BLaER1 treated with 17β-estradiol and CSF1 and Interleukin-3, amounts not matched to agents 10 nM and 100 nM (cell line): ENCODE results near the gene EXOC3L1.

Experiments used
- H3K27ac ChIP-seq, 11 experiments: shearing (Covaris generic); formaldehyde crosslinking; 2 replicates each; pipeline ENCODE4 v1.8.1; 2022
- H3K27me3 ChIP-seq, 11 experiments: shearing (Covaris generic); formaldehyde crosslinking; 2 replicates each; pipeline ENCODE4 v1.8.1; 2022
- H3K36me3 ChIP-seq, 11 experiments: shearing (Covaris generic); formaldehyde crosslinking; 2 replicates each; pipeline ENCODE4 v1.8.1; 2022
- H3K4me1 ChIP-seq, 10 experiments: shearing (Covaris generic); formaldehyde crosslinking; 2 replicates each; pipeline ENCODE4 v1.8.1; 2022
- H3K4me2 ChIP-seq, 11 experiments: shearing (Covaris generic); formaldehyde crosslinking; 2 replicates each; pipeline ENCODE4 v1.8.1; 2022
- H3K4me3 ChIP-seq, 10 experiments: shearing (Covaris generic); formaldehyde crosslinking; 2 replicates each; pipeline ENCODE4 v1.8.1; 2022
- H3K9ac ChIP-seq, 11 experiments: shearing (Covaris generic); formaldehyde crosslinking; 2 replicates each; pipeline ENCODE4 v1.8.1; 2022
- H3K9me3 ChIP-seq, 11 experiments: shearing (Covaris generic); formaldehyde crosslinking; replicated peaks in 1 of 11; 2 replicates each; pipeline ENCODE4 v1.8.1; 2022
- H4K20me1 ChIP-seq, 11 experiments: shearing (Covaris generic); formaldehyde crosslinking; 2 replicates each; pipeline ENCODE4 v1.8.1; 2022
- Cebpa-rat ChIP-seq, 11 experiments: shearing (Covaris generic); IDR thresholded peaks; 2 replicates each; pipeline ENCODE4 v1.8.1; 2022

The EXOC3L1 gene

DNA sequence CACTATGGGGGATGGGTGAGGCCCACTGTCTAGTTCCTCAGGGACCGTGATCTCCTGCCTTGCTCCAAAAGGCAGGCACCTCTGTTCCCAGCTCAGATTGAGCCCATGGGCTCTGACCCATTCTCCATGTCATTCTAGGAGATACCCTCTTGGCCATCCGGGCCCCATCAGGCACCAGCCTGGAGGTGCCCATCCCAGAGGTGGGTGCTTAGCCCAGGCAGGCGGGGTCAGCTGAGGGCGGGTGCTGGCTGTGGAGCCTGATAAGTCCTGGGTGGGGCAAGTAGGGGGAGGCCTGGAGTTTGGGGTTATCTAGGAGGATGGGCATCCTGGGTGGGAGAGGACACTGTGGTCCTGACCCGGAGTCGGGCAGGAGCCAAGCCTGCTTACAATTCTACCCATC, 4.3 kb upstream of the EXOC3L1 start:
- H3K36me3 ChIP-seq, result peaks cover 42 to 65% (median 61%) of the 10 kb centered on the region in 11 experiments
- peak overlapping the region; percentile 94 to 100 (median 99); a peak in 18 of 22 replicates for H3K4me2 ChIP-seq
- peak overlapping the region; percentile 90 to 98 (median 95); a peak in 20 of 22 replicates for H3K9ac ChIP-seq
- no peak for TF ChIP-seq Cebpa-rat (IDR thresholded peaks at IDR 0.05)
- peaks cover 60 to 86% (median 70%) of the 10 kb centered on the region in 10 experiments for H3K4me1 ChIP-seq
- H3K4me3 ChIP-seq, result peak overlapping the region in 3 of 10 experiments; percentile 89 to 100 (median 96); a peak in 2 of 20 replicates
- no peaks in the 10 kb centered on the region for H3K27me3 ChIP-seq
- H3K9me3 ChIP-seq, result no peaks in the 10 kb centered on the region
- H4K20me1 ChIP-seq, result peaks cover 28 to 71% (median 68%) of the 10 kb centered on the region in 11 experiments; a peak in 21 of 22 replicates
- peak overlapping the region in 5 of 11 experiments; percentile 15 to 94 (median 88); a peak in 7 of 22 replicates for H3K27ac ChIP-seq

DNA sequence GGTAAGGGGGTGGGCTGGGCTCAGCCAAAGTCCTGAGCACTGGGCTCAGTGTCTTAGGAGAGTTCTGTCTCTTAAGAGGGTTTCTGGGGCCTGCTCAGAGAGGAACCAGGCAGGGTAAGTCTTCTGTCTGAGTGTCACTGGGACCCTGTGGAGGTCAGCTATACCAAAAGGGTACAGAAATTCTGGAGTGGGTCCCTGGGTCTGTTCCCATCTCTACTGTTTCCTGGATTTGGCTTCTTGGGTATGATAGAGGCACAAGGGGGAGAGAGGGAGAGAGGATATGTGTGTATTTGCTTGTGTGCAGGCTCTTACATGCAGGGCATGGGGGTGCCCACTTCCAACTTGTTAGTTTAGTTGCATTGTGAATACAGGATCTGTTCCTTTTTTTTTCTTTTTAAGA, 3.6 kb upstream of the EXOC3L1 start:
- no peaks in the 10 kb centered on the region for H3K9me3 ChIP-seq
- peak overlapping the region in 10 of 11 experiments; percentile 86 to 95 (median 92); a peak in 18 of 22 replicates for H3K27ac ChIP-seq
- no peak for TF ChIP-seq Cebpa-rat (IDR thresholded peaks at IDR 0.05)
- H3K9ac ChIP-seq, result peak overlapping the region; percentile 90 to 98 (median 95)
- H3K4me3 ChIP-seq, result peak overlapping the region; percentile 89 to 100 (median 96)
- H3K27me3 ChIP-seq, result no peaks in the 10 kb centered on the region
- H3K36me3 ChIP-seq, result peaks cover 42 to 59% (median 56%) of the 10 kb centered on the region in 11 experiments
- peaks cover 28 to 64% (median 61%) of the 10 kb centered on the region in 11 experiments; a peak in 21 of 22 replicates for H4K20me1 ChIP-seq
- peaks cover 53 to 82% (median 67%) of the 10 kb centered on the region in 10 experiments for H3K4me1 ChIP-seq
- peak overlapping the region; percentile 94 to 100 (median 99) for H3K4me2 ChIP-seq

DNA sequence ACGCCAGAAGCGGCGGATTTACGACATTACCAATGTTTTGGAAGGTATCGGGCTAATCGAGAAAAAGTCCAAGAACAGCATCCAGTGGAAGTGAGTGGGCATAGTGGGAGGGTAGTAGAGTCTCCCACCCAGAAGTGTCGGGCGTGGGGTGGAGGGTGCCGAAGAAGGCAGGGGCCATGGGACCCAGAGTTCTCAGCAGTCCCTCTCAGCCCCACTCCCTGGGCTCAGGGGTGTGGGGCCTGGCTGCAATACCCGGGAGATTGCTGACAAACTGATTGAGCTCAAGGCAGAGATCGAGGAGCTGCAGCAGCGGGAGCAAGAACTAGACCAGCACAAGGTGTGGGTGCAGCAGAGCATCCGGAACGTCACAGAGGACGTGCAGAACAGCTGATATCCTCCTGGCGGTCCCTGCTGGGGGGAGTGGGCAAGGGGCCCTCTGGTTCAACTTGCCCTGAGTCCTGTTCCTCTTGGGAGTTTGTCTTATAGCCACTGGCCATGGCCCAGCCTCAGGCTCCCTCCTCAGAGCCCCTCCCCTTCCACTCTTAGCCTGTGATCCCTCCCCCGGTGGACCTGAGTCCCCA, 2.9 kb upstream of the EXOC3L1 start:
- no peaks in the 10 kb centered on the region for H3K27me3 ChIP-seq
- peaks cover 25 to 58% (median 54%) of the 10 kb centered on the region in 11 experiments; a peak in 21 of 22 replicates for H4K20me1 ChIP-seq
- peaks cover 47 to 75% (median 61%) of the 10 kb centered on the region in 10 experiments for H3K4me1 ChIP-seq
- peak overlapping the region; percentile 89 to 100 (median 96) for H3K4me3 ChIP-seq
- no peaks in the 10 kb centered on the region for H3K9me3 ChIP-seq
- H3K4me2 ChIP-seq, result peak overlapping the region; percentile 94 to 100 (median 99)
- H3K9ac ChIP-seq, result peak overlapping the region; percentile 90 to 98 (median 95)
- TF ChIP-seq Cebpa-rat (IDR thresholded peaks at IDR 0.05), result no peak
- H3K36me3 ChIP-seq, result peaks cover 40 to 52% (median 50%) of the 10 kb centered on the region in 11 experiments
- H3K27ac ChIP-seq, result peak overlapping the region; percentile 79 to 95 (median 91)

DNA sequence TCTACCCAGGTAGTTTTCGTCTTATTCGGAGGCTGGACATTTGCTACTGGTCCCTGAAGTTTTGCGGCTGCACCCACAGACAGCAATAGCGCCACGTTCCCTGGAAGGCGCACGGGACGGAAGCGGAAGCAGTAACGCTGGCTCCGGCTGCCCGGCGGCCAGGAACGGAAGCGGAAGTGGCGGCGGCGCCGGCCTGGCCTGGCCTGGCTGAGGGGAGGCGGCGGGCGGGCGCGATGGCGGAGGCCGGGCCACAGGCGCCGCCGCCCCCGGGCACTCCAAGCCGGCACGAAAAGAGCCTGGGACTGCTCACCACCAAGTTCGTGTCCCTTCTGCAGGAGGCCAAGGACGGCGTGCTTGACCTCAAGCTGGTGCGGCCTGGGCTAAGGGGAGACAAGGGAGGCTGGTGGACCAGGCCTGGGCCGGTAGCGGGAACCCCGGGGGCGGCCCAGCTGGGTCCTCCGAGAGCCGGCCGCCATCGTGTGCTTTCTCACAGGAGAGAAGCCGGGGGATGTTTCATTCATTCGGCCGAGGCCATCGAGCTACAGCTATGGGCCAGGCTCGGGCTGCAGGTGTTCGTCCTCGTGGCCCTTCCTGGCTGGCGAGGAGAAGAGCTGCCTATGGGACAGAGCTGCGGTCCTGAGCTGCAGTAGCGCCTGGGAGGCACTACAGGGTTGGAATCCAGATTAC, 2.2 kb upstream of the EXOC3L1 start, which contains the start of gene E2F4:
E2F4 (plus strand) TSS at position 161 of the 687 bp plus-strand sequence; CDS start at position 234, 73 bp downstream.
- Histone ChIP-seq H3K9ac (peak within 1 kb of the TSS; percentile 90 to 98 (median 95)), H3K36me3 (peaks cover 32 to 45% (median 42%) of the 10 kb centered on the region in 11 experiments), H3K27ac (peak within 1 kb of the TSS; percentile 79 to 95 (median 91))

DNA sequence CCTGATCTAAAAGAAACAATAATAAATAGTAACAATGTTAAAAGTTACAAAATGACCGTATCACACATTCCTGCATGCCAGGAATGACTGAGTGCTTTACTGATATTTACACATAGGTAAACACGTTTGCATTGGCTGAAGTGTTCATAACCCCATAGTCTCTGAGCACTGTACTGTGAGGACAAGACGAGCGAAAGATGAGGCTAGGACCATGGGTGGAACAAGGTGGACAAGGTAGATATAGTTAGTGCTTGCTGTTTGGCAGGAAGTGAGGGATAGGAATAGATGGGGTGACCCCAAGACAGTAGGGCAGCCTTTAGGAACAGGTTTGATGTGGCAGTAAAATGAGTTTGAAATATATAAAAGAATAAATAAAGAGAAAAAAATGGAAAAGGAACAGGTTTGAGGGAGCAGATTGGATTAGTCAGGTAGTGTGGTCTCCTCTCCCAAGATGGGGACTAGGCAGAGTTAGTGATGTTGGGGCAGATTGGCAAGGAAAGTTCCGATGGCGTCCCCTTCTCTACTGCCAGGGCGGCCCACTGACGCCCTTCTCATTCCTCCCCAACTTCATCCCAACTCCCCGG, 1.6 kb upstream of the EXOC3L1 start:
- Histone ChIP-seq H3K4me2 (peak overlapping the region; percentile 48 to 100 (median 81)), H3K27me3 (peaks cover 0 to 2% (median 0%) of the 10 kb centered on the region in 11 experiments; a peak in 3 of 22 replicates), H3K36me3 (peaks cover 26 to 38% (median 36%) of the 10 kb centered on the region in 11 experiments), H3K4me3 (peak overlapping the region; percentile 89 to 100 (median 96); a peak in 19 of 20 replicates), H4K20me1 (peaks cover 12 to 44% (median 41%) of the 10 kb centered on the region in 11 experiments; a peak in 21 of 22 replicates), H3K9me3 (no peaks in the 10 kb centered on the region), H3K27ac (peak overlapping the region in 4 of 11 experiments; percentile 91 to 95 (median 94); a peak in 8 of 22 replicates), H3K4me1 (peaks cover 39 to 61% (median 48%) of the 10 kb centered on the region in 10 experiments), H3K9ac (peak overlapping the region in 7 of 11 experiments; percentile 92 to 98 (median 96); a peak in 13 of 22 replicates)
- no peak for TF ChIP-seq Cebpa-rat (IDR thresholded peaks at IDR 0.05)

More for the DNA sequence above, 2.2 kb upstream of the EXOC3L1 start, which contains the start of gene E2F4:
- H4K20me1 ChIP-seq, result peaks cover 18 to 50% (median 47%) of the 10 kb centered on the region in 11 experiments; a peak in 21 of 22 replicates
- no peaks in the 10 kb centered on the region for H3K9me3 ChIP-seq
- H3K4me2 ChIP-seq, result peak within 1 kb of the TSS; percentile 94 to 100 (median 99)
- peak within 1 kb of the TSS; percentile 89 to 100 (median 96) for H3K4me3 ChIP-seq
- no peaks in the 10 kb centered on the region for H3K27me3 ChIP-seq
- no peak for TF ChIP-seq Cebpa-rat (IDR thresholded peaks at IDR 0.05)
- peaks cover 39 to 68% (median 53%) of the 10 kb centered on the region in 10 experiments for H3K4me1 ChIP-seq

DNA sequence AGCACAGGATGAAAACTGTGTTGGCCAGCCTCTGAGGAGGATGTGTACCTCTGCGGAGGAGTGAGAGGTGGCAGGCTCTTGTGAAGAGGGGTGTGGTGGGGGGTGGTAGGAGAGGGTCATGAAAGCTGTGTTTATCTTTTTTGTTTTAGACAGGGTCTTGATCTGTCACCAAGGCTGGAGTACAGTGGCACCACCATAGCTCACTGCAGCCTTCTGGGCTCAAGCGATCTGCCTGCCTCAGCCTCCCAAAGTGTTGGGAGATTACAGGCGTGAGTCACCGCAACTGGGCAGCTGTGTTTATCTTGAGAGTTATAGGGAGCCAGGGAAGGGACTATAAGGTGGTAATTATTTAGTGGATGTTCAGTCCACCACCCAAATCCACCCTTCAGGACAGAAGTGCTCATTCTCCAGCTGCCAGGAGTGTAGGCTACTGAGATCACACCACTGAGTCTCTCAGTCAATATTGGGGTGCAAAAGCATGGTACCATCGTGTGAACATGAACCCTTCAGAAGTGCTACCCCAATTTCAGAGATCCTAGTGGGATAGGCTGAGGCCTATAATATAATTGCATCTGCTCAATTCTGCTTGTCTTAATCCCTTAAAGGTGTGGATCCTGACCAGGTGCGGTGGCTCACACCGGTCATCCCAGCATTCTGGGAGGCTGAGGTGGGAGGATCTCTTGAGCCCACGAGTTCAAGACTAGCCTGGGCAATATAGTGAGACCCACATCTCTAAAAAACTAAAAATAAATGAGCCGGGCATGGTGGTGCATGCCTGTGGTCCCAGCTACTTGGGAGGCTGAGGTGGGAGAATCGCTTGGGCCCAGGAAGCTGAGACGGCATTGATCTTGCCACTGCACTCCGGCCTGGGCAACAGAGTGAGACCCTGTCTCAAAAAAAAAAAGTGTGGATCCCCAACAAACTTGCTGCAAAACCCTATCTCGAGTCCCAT, 788 bp upstream of the EXOC3L1 start:
- H3K36me3 ChIP-seq, result peaks cover 18 to 31% (median 28%) of the 10 kb centered on the region in 11 experiments
- peaks cover 39 to 58% (median 50%) of the 10 kb centered on the region in 10 experiments for H3K4me1 ChIP-seq
- H3K4me2 ChIP-seq, result peak overlapping the region in 9 of 11 experiments; percentile 49 to 100 (median 81); a peak in 13 of 22 replicates
- H3K27me3 ChIP-seq, result peaks cover 0 to 9% (median 3%) of the 10 kb centered on the region in 11 experiments; a peak in 11 of 22 replicates
- H3K4me3 ChIP-seq, result no peak overlapping the region
- H3K9ac ChIP-seq, result no peak overlapping the region
- no peak for TF ChIP-seq Cebpa-rat (IDR thresholded peaks at IDR 0.05)
- H4K20me1 ChIP-seq, result peaks cover 11 to 42% (median 34%) of the 10 kb centered on the region in 11 experiments; a peak in 21 of 22 replicates
- H3K27ac ChIP-seq, result no peak overlapping the region
- H3K9me3 ChIP-seq, result no peaks in the 10 kb centered on the region

DNA sequence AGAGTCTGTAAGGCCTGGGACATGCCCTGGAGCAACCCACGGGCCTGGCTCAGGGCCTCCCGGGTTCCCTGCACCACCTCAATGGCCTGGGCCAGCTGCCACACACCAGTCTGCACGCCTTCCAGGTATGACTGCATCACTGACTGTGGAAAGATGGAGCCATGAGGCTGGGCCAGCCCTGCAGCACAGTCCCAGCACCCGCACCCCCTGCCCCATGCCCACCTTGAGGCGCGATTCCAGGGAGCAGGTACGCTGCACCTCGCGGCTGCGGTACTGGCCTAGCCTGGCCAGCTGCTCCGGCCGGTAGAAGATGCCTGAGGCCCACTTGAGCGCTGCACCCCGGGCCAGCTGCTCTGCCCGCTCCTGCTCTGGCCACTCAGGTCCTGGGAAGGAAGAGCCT, 1.1 kb downstream of the EXOC3L1 start:
- no peak for TF ChIP-seq Cebpa-rat (IDR thresholded peaks at IDR 0.05)
- H3K36me3 ChIP-seq, result peaks cover 0 to 11% (median 9%) of the 10 kb centered on the region in 11 experiments; a peak in 17 of 22 replicates
- peaks cover 43 to 56% (median 53%) of the 10 kb centered on the region in 10 experiments for H3K4me1 ChIP-seq
- peaks cover 9 to 27% (median 18%) of the 10 kb centered on the region in 11 experiments for H3K27me3 ChIP-seq
- peaks cover 0 to 37% (median 27%) of the 10 kb centered on the region in 11 experiments; a peak in 21 of 22 replicates for H4K20me1 ChIP-seq
- no peaks in the 10 kb centered on the region for H3K9me3 ChIP-seq
- no peak overlapping the region for H3K9ac ChIP-seq
- no peak overlapping the region for H3K27ac ChIP-seq
- H3K4me2 ChIP-seq, result no peak overlapping the region
- H3K4me3 ChIP-seq, result no peak overlapping the region
